Uterus (tissue), 4 donors: Measurements from ENCODE around the gene B3GALT4. TPM values are rescaled to one million over a fixed set of nuclear protein-coding genes. Genes with fewer than 3 reads are reported as not detected.

ENCODE experiments used
- DNase-seq, 2 donors: peaks; one replicate each; pipeline ENCODE4 v3.0.0-alpha.2; 2019 to 2020
- H3K27ac ChIP-seq, 2 donors: fragments of 200-600 bp; sonication (generic); 1 replicate in 1 of 2; 2 replicates in 1 of 2; pipeline ENCODE4 v1.5.1; 2016 to 2018
- H3K27me3 ChIP-seq, 2 donors: fragments of 200-600 bp; sonication (generic); one replicate each; pipeline ENCODE4 v1.5.1; 2018 to 2019; ENCODE audit warnings: control low read depth in 1 of 2
- H3K36me3 ChIP-seq, 2 donors: fragments of 200-600 bp; sonication (generic); one replicate each; pipeline ENCODE4 v1.5.1; 2019; ENCODE audit warnings: control low read depth in 1 of 2
- H3K4me1 ChIP-seq, 2 donors: fragments of 200-600 bp; sonication (generic); one replicate each; pipeline ENCODE4 v1.5.1; 2018 to 2019; ENCODE audit warnings: control low read depth in 1 of 2
- H3K4me3 ChIP-seq, 2 donors: fragments of 200-600 bp; sonication (generic); 1 replicate in 1 of 2; 2 replicates in 1 of 2; pipeline ENCODE4 v1.5.1; 2018 to 2019; ENCODE audit warnings: mild to moderate bottlenecking in 1 of 2
- H3K9me3 ChIP-seq, 2 donors: fragments of 200-600 bp; sonication (generic); one replicate each; pipeline ENCODE4 v1.5.1; 2019; ENCODE audit warnings: control low read depth in 1 of 2
- CTCF ChIP-seq, 4 experiments: fragments of 200-600 bp in 2 of 4; fragments of 450-650 bp in 2 of 4; sonication (generic) in 2 of 4; IDR thresholded peaks; one replicate each; pipeline ENCODE4 v1.5.1; 2016 to 2019; ENCODE audit warnings: antibody characterized with exemption in 4 of 4, mild to moderate bottlenecking in 2 of 4, moderate library complexity in 1 of 4
- POLR2A ChIP-seq, 2 donors: fragments of 450-650 bp; IDR thresholded peaks; one replicate each; pipeline ENCODE4 v1.6.1; 2016; ENCODE audit warnings: antibody characterized with exemption in 2 of 2, mild to moderate bottlenecking in 1 of 2, moderate library complexity in 1 of 2
- intact Hi-C: fragments of 100-400 bp; cut with DNase I; formaldehyde crosslinking; loops from one replicate; pipeline ENCODE4 v1.15.1; 2023; ENCODE audit warnings: low total_unique reads
- microRNA-seq: library from miRNA; unstranded; fragments of <30 nt; microRNA quantifications from one replicate; pipeline ENCODE4, GENCODE V29; 2016; ENCODE audit warnings: borderline microRNAs expressed, borderline replicate concordance
- total RNA-seq, 4 donors: library from RNA; depleted of rRNA in 3 of 4; stranded (reverse); fragments of >200 nt in 3 of 4; gene quantifications; one replicate each; pipeline versions ENCODE4 v1.1.0 to v1.2.4, GENCODE V29; 2014 to 2023
- donor health status: DM: yes; HTN: yes; CAD: no.

B3GALT4 gene
- total RNA-seq, 4 donors from 2014 or later = 5.5 to 15.9 (median 14.3) TPM

- Histone ChIP-seq H3K4me3 (no peak overlapping the region), H3K36me3 (no peaks in the 10 kb centered on the region), H3K9me3 (no peaks in the 10 kb centered on the region), H3K27me3 (no peaks in the 10 kb centered on the region), H3K27ac (peak overlapping the region; percentile 89 to 90), H3K4me1 (peaks cover 6 to 16% of the 10 kb centered on the region in 2 donors)
- TF ChIP-seq CTCF (IDR thresholded peaks at IDR 0.05) = no peak
- TF ChIP-seq POLR2A (IDR thresholded peaks at IDR 0.05) = no peak
- peak; percentile 86 for DNase-seq
- intact Hi-C loops = no loop called here
Observed at GRCh38 chr6:33320315-33321181, 43.6 kb downstream of the B3GALT4 start.

- peaks cover 6 to 16% of the 10 kb centered on the region in 2 donors for H3K4me1 ChIP-seq
- no peak for TF ChIP-seq CTCF (IDR thresholded peaks at IDR 0.05)
- no peak for TF ChIP-seq POLR2A (IDR thresholded peaks at IDR 0.05)
- intact Hi-C loops = no loop called here
- no peak overlapping the region for H3K4me3 ChIP-seq
- DNase-seq = peak in 1 of 2 donors; percentile 23
- H3K9me3 ChIP-seq = no peaks in the 10 kb centered on the region
- H3K27ac ChIP-seq = peak overlapping the region; percentile 89 to 90
- no peaks in the 10 kb centered on the region for H3K27me3 ChIP-seq
- H3K36me3 ChIP-seq = no peaks in the 10 kb centered on the region
Observed at GRCh38 chr6:33321227-33321626, 44.3 kb downstream of the B3GALT4 start.

- intact Hi-C loops = no loop called here
- Histone ChIP-seq H3K27ac (peak overlapping the region; percentile 89 to 90), H3K27me3 (no peaks in the 10 kb centered on the region), H3K4me3 (peak overlapping the region; percentile 82 to 91), H3K36me3 (no peaks in the 10 kb centered on the region), H3K4me1 (peaks cover 6 to 16% of the 10 kb centered on the region in 2 donors), H3K9me3 (no peaks in the 10 kb centered on the region)
- TF ChIP-seq CTCF (IDR thresholded peaks at IDR 0.05) = no peak
- no peak for TF ChIP-seq POLR2A (IDR thresholded peaks at IDR 0.05)
- no peak for DNase-seq
Observed at GRCh38 chr6:33323623-33323948, 46.7 kb downstream of the B3GALT4 start.

GRCh38 chr6:33324125-33324524, 47.2 kb downstream of the B3GALT4 start:
- TF ChIP-seq POLR2A (IDR thresholded peaks at IDR 0.05) = no peak
- intact Hi-C loops = no loop called here
- Histone ChIP-seq H3K27me3 (no peaks in the 10 kb centered on the region), H3K4me3 (peak overlapping the region in 1 of 2 donors; percentile 91), H3K4me1 (peaks cover 6 to 16% of the 10 kb centered on the region in 2 donors), H3K36me3 (no peaks in the 10 kb centered on the region), H3K27ac (peak overlapping the region; percentile 89 to 90), H3K9me3 (no peaks in the 10 kb centered on the region)
- no peak for DNase-seq

Small RNAs within 50 kb of the gene (microRNA-seq; reads per million reads assigned to microRNA genes)
- gene MIR6834 = not detected
- gene MIR6873 = not detected

Other genes with a start within 250 kb of the B3GALT4 start
- gene HLA-DPA1, start 203.5 kb upstream of the B3GALT4 start, total RNA-seq = 100 to 1,000 TPM in 2 of 4 donors, 10 to 100 TPM in 2; 48.0 to 187 (median 135) TPM
- gene HLA-DPB1, start 201.1 kb upstream of the B3GALT4 start, total RNA-seq = 100 to 1,000 TPM in 1 of 4 donors, 10 to 100 TPM in 3; 19.8 to 108 (median 43.6) TPM
- gene COL11A2, start 84.7 kb upstream of the B3GALT4 start, total RNA-seq = 1 to 10 TPM in 2 of 4 donors, under 1 TPM in 2; under 0.01 to 2.6 (median 1.0) TPM
- gene RXRB, start 76.5 kb upstream of the B3GALT4 start, total RNA-seq = 10 to 100 TPM; 28.6 to 71.0 (median 34.0) TPM
- gene SLC39A7, start 76.3 kb upstream of the B3GALT4 start, total RNA-seq = 10 to 100 TPM; 53.8 to 87.8 (median 57.5) TPM
- gene HSD17B8, start 72.5 kb upstream of the B3GALT4 start, total RNA-seq = 10 to 100 TPM in 1 of 4 donors, 1 to 10 TPM in 2, not detected in 1; 2.6 to 11.3 (median 5.8) TPM
- gene RING1, start 68.6 kb upstream of the B3GALT4 start, total RNA-seq = 10 to 100 TPM in 3 of 4 donors, 1 to 10 TPM in 1; 1.8 to 66.9 (median 30.1) TPM
- 10 to 100 TPM; 12.8 to 58.4 (median 37.5) TPM for gene VPS52, start 5.2 kb upstream of the B3GALT4 start, total RNA-seq
- gene RPS18, start 5.0 kb upstream of the B3GALT4 start, total RNA-seq = 1,000 to 10,000 TPM; 2,386 to 5,510 (median 4,061) TPM
- 10 to 100 TPM; 17.9 to 60.3 (median 31.7) TPM for gene WDR46, start 12.1 kb downstream of the B3GALT4 start, total RNA-seq
- 10 to 100 TPM; 13.6 to 33.5 (median 21.6) TPM for gene PFDN6, start 12.5 kb downstream of the B3GALT4 start, total RNA-seq
- 100 to 1,000 TPM in 1 of 4 donors, 10 to 100 TPM in 3; 34.4 to 118 (median 36.0) TPM for gene RGL2, start 21.8 kb downstream of the B3GALT4 start, total RNA-seq
- 10 to 100 TPM; 17.6 to 83.9 (median 41.4) TPM for gene TAPBP, start 37.0 kb downstream of the B3GALT4 start, total RNA-seq
- 10 to 100 TPM in 2 of 4 donors, 1 to 10 TPM in 2; 3.8 to 31.3 (median 16.0) TPM for gene ZBTB22, start 40.6 kb downstream of the B3GALT4 start, total RNA-seq
- gene DAXX, start 45.8 kb downstream of the B3GALT4 start, total RNA-seq = 100 to 1,000 TPM in 1 of 4 donors, 10 to 100 TPM in 3; 18.2 to 120 (median 32.3) TPM
- 10 to 100 TPM in 1 of 4 donors, 1 to 10 TPM in 1, not detected in 2; 1.8 to 20.0 TPM for gene KIFC1, start 114.7 kb downstream of the B3GALT4 start, total RNA-seq
- gene PHF1, start 133.9 kb downstream of the B3GALT4 start, total RNA-seq = 100 to 1,000 TPM in 1 of 4 donors, 10 to 100 TPM in 3; 10.5 to 147 (median 35.3) TPM
- gene CUTA, start 141.0 kb downstream of the B3GALT4 start, total RNA-seq = 100 to 1,000 TPM in 1 of 4 donors, 10 to 100 TPM in 3; 10.8 to 135 (median 72.7) TPM
- 10 to 100 TPM; 11.5 to 67.6 (median 14.4) TPM for gene SYNGAP1, start 142.9 kb downstream of the B3GALT4 start, total RNA-seq
- gene ZBTB9, start 177.5 kb downstream of the B3GALT4 start, total RNA-seq = 10 to 100 TPM in 1 of 4 donors, 1 to 10 TPM in 1, under 1 TPM in 2; under 0.01 to 12.0 (median 4.7) TPM